GM23248 (cell line): ENCODE data around the gene GMPPA. TPM values are rescaled to one million over a fixed set of nuclear protein-coding genes. Genes with fewer than 3 reads are reported as not detected.

ENCODE experiments used
- DNase-seq: peaks from one replicate; pipeline ENCODE4 v3.0.0-alpha.2; 2015
- H2AFZ ChIP-seq: fragments of 200-600 bp; sonication (generic); 2 replicates; pipeline ENCODE4 v1.6.1; 2016; ENCODE audit warnings: antibody characterized with exemption
- H3F3A ChIP-seq: fragments of 200-600 bp; sonication (generic); 2 replicates; pipeline ENCODE4 v1.6.1; 2016; ENCODE audit warnings: mild to moderate bottlenecking, antibody characterized with exemption, mixed run types; ENCODE audit not compliant: insufficient read depth
- H3K27ac ChIP-seq: fragments of 200-600 bp; sonication (generic); 2 replicates; pipeline ENCODE4 v1.5.1; 2016; ENCODE audit warnings: mild to moderate bottlenecking
- H3K27me3 ChIP-seq: fragments of 200-600 bp; sonication (generic); replicated peaks from 2 replicates; pipeline ENCODE4 v1.6.1; 2016; ENCODE audit warnings: mild to moderate bottlenecking; ENCODE audit not compliant: insufficient read depth
- H3K36me3 ChIP-seq: fragments of 200-600 bp; sonication (generic); 2 replicates; pipeline ENCODE4 v1.6.1; 2016; ENCODE audit warnings: low read depth, mild to moderate bottlenecking
- H3K4me1 ChIP-seq: fragments of 200-600 bp; sonication (generic); 2 replicates; pipeline ENCODE4 v1.6.1; 2016; ENCODE audit warnings: mild to moderate bottlenecking; ENCODE audit not compliant: insufficient read depth
- H3K4me2 ChIP-seq: fragments of 200-600 bp; sonication (generic); one replicate; pipeline ENCODE4 v1.6.1; 2016; ENCODE audit warnings: mild to moderate bottlenecking; ENCODE audit not compliant: unreplicated experiment
- H3K4me3 ChIP-seq: fragments of 200-600 bp; sonication (generic); 2 replicates; pipeline ENCODE4 v1.5.1; 2016; ENCODE audit warnings: mild to moderate bottlenecking
- H3K79me2 ChIP-seq: fragments of 200-600 bp; sonication (generic); 2 replicates; pipeline ENCODE4 v1.6.1; 2016; ENCODE audit warnings: mild to moderate bottlenecking; ENCODE audit not compliant: insufficient read depth
- H3K9ac ChIP-seq: fragments of 200-600 bp; sonication (generic); 2 replicates; pipeline ENCODE4 v1.6.1; 2016; ENCODE audit warnings: mild to moderate bottlenecking
- H3K9me2 ChIP-seq: fragments of 200-600 bp; sonication (generic); 2 replicates; pipeline ENCODE4 v1.6.1; 2016; ENCODE audit warnings: mixed run types, mild to moderate bottlenecking, moderate library complexity; ENCODE audit not compliant: insufficient read depth
- H3K9me3 ChIP-seq: fragments of 200-600 bp; sonication (generic); one replicate; pipeline ENCODE4 v1.6.1; 2017; ENCODE audit warnings: low read depth
- H4K20me1 ChIP-seq: fragments of 200-600 bp; sonication (generic); 2 replicates; pipeline ENCODE4 v1.6.0; 2016; ENCODE audit not compliant: insufficient read depth
- EZH2 ChIP-seq: fragments of 200-600 bp; sonication (generic); IDR thresholded peaks from 2 replicates; pipeline ENCODE4 v1.6.1; 2018; ENCODE audit warnings: antibody characterized with exemption, mild to moderate bottlenecking; ENCODE audit not compliant: insufficient read depth, poor library complexity, severe bottlenecking
- EZH2phosphoT487 ChIP-seq: fragments of 200-600 bp; sonication (generic); IDR thresholded peaks from 2 replicates; pipeline ENCODE4 v1.6.1; 2018; ENCODE audit warnings: antibody characterized with exemption, moderate library complexity, mild to moderate bottlenecking, low read depth; ENCODE audit not compliant: insufficient read depth
- WGBS, 2 experiments: methylation state at CpG; one replicate each; pipeline ENCODE4 v1.1.6; 2015 to 2017; ENCODE audit warnings: low lambda C conversion rate in 2 of 2, low coverage in 1 of 2; ENCODE audit errors: missing lambda C conversion rate in 2 of 2; 5-methylcytosine and 5-hydroxymethylcytosine counted together
- in situ Hi-C: fragments of 300-500 bp; cut with MboI; formaldehyde crosslinking; loops from 2 replicates; pipeline ENCODE4 v1.15.0; 2020
- polyA plus RNA-seq: library from polyadenylated mRNA; unstranded; fragments of >200 nt; fragmentation: Nextera tagmentation; extraction: Ambion mirVana; gene quantifications from 2 replicates; pipeline ENCODE4 v1.2.1, GENCODE V29; 2016
- total RNA-seq: library from RNA; depleted of rRNA; stranded (reverse); fragments of >200 nt; shearing (Covaris generic); gene quantifications from 2 replicates; pipeline ENCODE4 v1.2.3, GENCODE V29; 2014

GMPPA gene
- total and polyA plus RNA-seq, 2 experiments from 2014 or later = 60.6 to 65.6 TPM

GRCh38 chr2:219533930-219534661 lies 35.4 kb downstream of the GMPPA start:
- WGBS, 2 experiments = 87 to 92% methylated on average over 6 of the region's 6 CpGs
- in situ Hi-C loops = loop anchor here (5.0 kb wide), 1 partner anchor 132 kb away; no protein-coding TSS in a partner anchor

GRCh38 chr2:219536425-219536824 lies 37.7 kb downstream of the GMPPA start:
- H3F3A ChIP-seq = no peaks in the 10 kb centered on the region
- in situ Hi-C loops = no loop called here
- H3K4me1 ChIP-seq = no peaks in the 10 kb centered on the region
- H3K36me3 ChIP-seq = peaks cover 10% of the 10 kb centered on the region; the same call in 1 of the 2 replicates
- H2AFZ ChIP-seq = no peak overlapping the region
- H3K4me2 ChIP-seq = no peak overlapping the region
- no peaks in the 10 kb centered on the region for H3K9me3 ChIP-seq
- no peak for DNase-seq
- H3K9ac ChIP-seq = no peak overlapping the region
- H3K9me2 ChIP-seq = no peaks in the 10 kb centered on the region
- peaks cover 22% of the 10 kb centered on the region for H3K79me2 ChIP-seq
- H4K20me1 ChIP-seq = no peaks in the 10 kb centered on the region
- H3K27me3 ChIP-seq = no peaks in the 10 kb centered on the region
- TF ChIP-seq EZH2 (no peak), EZH2phosphoT487 (no peak)
- H3K27ac ChIP-seq = no peak overlapping the region
- whole genome bisulfite sequencing, 2 experiments = 83 to 84% methylated on average over 11 to 16 of the region's 16 CpGs
- no peak overlapping the region for H3K4me3 ChIP-seq

More at GRCh38 chr2:219533930-219534661, 35.4 kb downstream of the GMPPA start:
- no peaks in the 10 kb centered on the region for H3K9me3 ChIP-seq
- no peak for DNase-seq
- no peaks in the 10 kb centered on the region for H3K79me2 ChIP-seq
- H3K9me2 ChIP-seq = no peaks in the 10 kb centered on the region
- no peak overlapping the region for H2AFZ ChIP-seq
- H3K27me3 ChIP-seq = peaks cover 6% of the 10 kb centered on the region; the same call in 1 of the 2 replicates
- TF ChIP-seq EZH2 (no peak), EZH2phosphoT487 (no peak)
- no peaks in the 10 kb centered on the region for H3K4me1 ChIP-seq
- H3K27ac ChIP-seq = no peak overlapping the region
- no peak overlapping the region for H3K9ac ChIP-seq
- no peaks in the 10 kb centered on the region for H3K36me3 ChIP-seq
- H3K4me3 ChIP-seq = no peak overlapping the region
- H3F3A ChIP-seq = no peaks in the 10 kb centered on the region
- H4K20me1 ChIP-seq = no peaks in the 10 kb centered on the region
- no peak overlapping the region for H3K4me2 ChIP-seq

GRCh38 chr2:219536967-219537366 lies 38.3 kb downstream of the GMPPA start:
- Histone ChIP-seq H3K9me3 (no peaks in the 10 kb centered on the region), H2AFZ (no peak overlapping the region), H3F3A (peaks cover under 1% of the 10 kb centered on the region; the same call in 1 of the 2 replicates), H3K79me2 (peaks cover 27% of the 10 kb centered on the region), H3K4me3 (no peak overlapping the region), H3K4me2 (no peak overlapping the region), H3K4me1 (no peaks in the 10 kb centered on the region), H3K27ac (no peak overlapping the region), H4K20me1 (no peaks in the 10 kb centered on the region), H3K27me3 (no peaks in the 10 kb centered on the region), H3K9ac (no peak overlapping the region), H3K9me2 (no peaks in the 10 kb centered on the region), H3K36me3 (peaks cover 11% of the 10 kb centered on the region; the same call in 1 of the 2 replicates)
- in situ Hi-C loops = no loop called here
- 51 to 55% methylated on average over 8 to 9 of the region's 9 CpGs for WGBS, 2 experiments
- no peak for TF ChIP-seq EZH2phosphoT487
- DNase-seq = no peak

GRCh38 chr2:219537657-219538488 lies 39.2 kb downstream of the GMPPA start:
- in situ Hi-C loops = no loop called here
- Histone ChIP-seq H3K27ac (no peak overlapping the region), H2AFZ (no peak overlapping the region), H3K4me1 (no peaks in the 10 kb centered on the region), H3F3A (peaks cover 9% of the 10 kb centered on the region), H3K36me3 (peaks cover 11% of the 10 kb centered on the region; the same call in 1 of the 2 replicates), H3K27me3 (no peaks in the 10 kb centered on the region), H3K4me3 (no peak overlapping the region), H3K9ac (no peak overlapping the region), H4K20me1 (no peaks in the 10 kb centered on the region), H3K9me2 (no peaks in the 10 kb centered on the region), H3K9me3 (no peaks in the 10 kb centered on the region), H3K4me2 (no peak overlapping the region), H3K79me2 (peaks cover 35% of the 10 kb centered on the region)
- TF ChIP-seq EZH2phosphoT487 = no peak
- no peak for TF ChIP-seq EZH2
- DNase-seq = no peak
- WGBS, 2 experiments = 63 to 64% methylated on average over 12 to 14 of the region's 15 CpGs
